Keratinocyte (primary cell): ENCODE data around the gene GLRX5. TPM values are rescaled to one million over a fixed set of nuclear protein-coding genes. Genes with fewer than 3 reads are reported as not detected.

Experiments
- DNase-seq: peaks from one replicate; pipeline ENCODE4 v3.0.0-alpha.2; 2011; ENCODE audit warnings: low read depth, missing footprints, low spot score
- FAIRE-seq: peaks from 2 replicates; lab custom pipeline; 2011; peaks lifted over from hg19 to GRCh38; lab: Jason Lieb, UNC
- H2AFZ ChIP-seq: 2 replicates; pipeline ENCODE4 v1.6.0; 2012; ENCODE audit warnings: low read length, control low read depth, inconsistent platforms; ENCODE audit not compliant: control insufficient read depth
- H3K27ac ChIP-seq: 2 replicates; pipeline ENCODE4 v1.5.1; 2011; ENCODE audit warnings: low read length; ENCODE audit not compliant: control insufficient read depth, insufficient read depth
- H3K27me3 ChIP-seq: 3 replicates; pipeline ENCODE4 v1.6.0; 2011; ENCODE audit warnings: low read length; ENCODE audit not compliant: control insufficient read depth, insufficient read depth; ENCODE audit errors: extremely low read depth
- H3K36me3 ChIP-seq, 2 experiments: 2 replicates in 1 of 2; 3 replicates in 1 of 2; pipeline ENCODE4 v1.5.1; 2011; ENCODE audit warnings: low read length in 2 of 2, mild to moderate bottlenecking in 1 of 2; ENCODE audit not compliant: control insufficient read depth in 2 of 2, insufficient read depth in 2 of 2; ENCODE audit errors: extremely low read depth in 1 of 2
- H3K4me1 ChIP-seq: 3 replicates; pipeline ENCODE4 v1.5.1; 2011; ENCODE audit warnings: low read length; ENCODE audit not compliant: control insufficient read depth, insufficient read depth; ENCODE audit errors: extremely low read depth
- H3K4me2 ChIP-seq: 3 replicates; pipeline ENCODE4 v1.6.0; 2011; ENCODE audit warnings: low read depth, low read length; ENCODE audit not compliant: control insufficient read depth, insufficient read depth; ENCODE audit errors: extremely low read depth
- H3K4me3 ChIP-seq, 3 experiments: fragments of 200-600 bp in 1 of 3; sonication (generic) in 1 of 3; 2 replicates in 2 of 3; 3 replicates in 1 of 3; pipeline ENCODE4 v1.5.1; 2011 to 2016; ENCODE audit warnings: low read length in 3 of 3, mild to moderate bottlenecking in 3 of 3, control low read depth in 2 of 3, inconsistent platforms in 1 of 3, low read depth in 1 of 3, mixed read lengths in 1 of 3, mixed run types in 1 of 3, moderate library complexity in 1 of 3; ENCODE audit not compliant: control insufficient read depth in 2 of 3, insufficient read depth in 2 of 3; ENCODE audit errors: extremely low read depth in 1 of 3
- H3K79me2 ChIP-seq: 2 replicates; pipeline ENCODE4 v1.6.0; 2012; ENCODE audit warnings: low read length; ENCODE audit not compliant: control insufficient read depth, insufficient read depth
- H3K9ac ChIP-seq: 3 replicates; pipeline ENCODE4 v1.6.0; 2011; ENCODE audit warnings: low read length; ENCODE audit not compliant: control insufficient read depth, insufficient read depth; ENCODE audit errors: extremely low read depth
- H3K9me1 ChIP-seq: 3 replicates; pipeline ENCODE4 v1.6.0; 2011; ENCODE audit warnings: low read length; ENCODE audit not compliant: control insufficient read depth, insufficient read depth; ENCODE audit errors: extremely low read depth
- H3K9me3 ChIP-seq: 2 replicates; pipeline ENCODE4 v1.5.1; 2012; ENCODE audit warnings: low read depth, low read length; ENCODE audit not compliant: control insufficient read depth
- H4K20me1 ChIP-seq: 3 replicates; pipeline ENCODE4 v1.6.0; 2011; ENCODE audit warnings: low read length; ENCODE audit not compliant: control insufficient read depth, insufficient read depth; ENCODE audit errors: extremely low read depth
- CTCF ChIP-seq, 3 experiments: IDR thresholded peaks in 1 of 3; conservative IDR thresholded peaks in 1 of 3; optimal IDR thresholded peaks in 1 of 3; 2 replicates in 2 of 3; 3 replicates in 1 of 3; pipeline versions ENCODE3 to v1.5.1; 2011; ENCODE audit warnings: low read length in 3 of 3, mild to moderate bottlenecking in 3 of 3, moderate library complexity in 2 of 3, control low read depth in 1 of 3, inconsistent platforms in 1 of 3; ENCODE audit not compliant: insufficient read depth in 2 of 3; ENCODE audit errors: extremely low read depth in 1 of 3
- EZH2 ChIP-seq: IDR thresholded peaks from one replicate; pipeline ENCODE4 v1.6.1; 2012; ENCODE audit warnings: inconsistent platforms, mild to moderate bottlenecking, low read length, moderate library complexity
- dilution Hi-C: fragments of 300-500 bp; cut with MboI; formaldehyde crosslinking; loops from one replicate; pipeline ENCODE4 v1.7.0; 2020; ENCODE audit warnings: low sequenced_read_pairs; ENCODE audit not compliant: extremely low pct_ligation_motif_present
- polyA plus RNA-seq, 5 experiments: library from polyadenylated mRNA; depleted of rRNA in 3 of 5; stranded (reverse) in 3 of 5; stranded (forward) in 1 of 5; unstranded in 1 of 5; fragments of >200 nt; gene quantifications; 1 replicate in 1 of 5; 2 replicates in 3 of 5; 3 replicates in 1 of 5; pipeline versions ENCODE4 v1.2.1 to v1.2.3, GENCODE V29; 2011 to 2012; ENCODE audit warnings: missing spikeins in 2 of 5, low read depth in 1 of 5, low replicate concordance in 1 of 5

GLRX5 gene
- polyA plus RNA-seq, 1 donor (not counting 4 experiments of a cell fraction or from before 2014, with no cell fraction given): 60.9 TPM

GRCh38 chr14:95493976-95494375, 40.9 kb upstream of the GLRX5 start:
- TF ChIP-seq CTCF (optimal IDR thresholded peaks at IDR 0.05 in 1 of 3, IDR thresholded peaks at IDR 0.05 in 1 of 3, conservative IDR thresholded peaks at IDR 0.05 in 1 of 3; ENCODE audit: extremely low read depth in 1 of 3, insufficient read depth in 2 of 3, low read length in 3 of 3) (no peak), EZH2 (no peak)
- DNase-seq: no peak
- no peaks in the 10 kb centered on the region for H3K36me3 ChIP-seq
- H3K9me1 ChIP-seq: no peaks in the 10 kb centered on the region
- no peaks in the 10 kb centered on the region for H4K20me1 ChIP-seq
- no peak overlapping the region for H3K27ac ChIP-seq
- no peak for FAIRE-seq
- peaks cover 37% of the 10 kb centered on the region for H3K4me1 ChIP-seq
- no peaks in the 10 kb centered on the region for H3K79me2 ChIP-seq
- no peaks in the 10 kb centered on the region for H3K9me3 ChIP-seq
- no peak overlapping the region for H3K9ac ChIP-seq
- no peak overlapping the region for H3K4me3 ChIP-seq
- no peaks in the 10 kb centered on the region for H3K27me3 ChIP-seq
- dilution Hi-C loops: no loop called here
- H3K4me2 ChIP-seq: no peak overlapping the region
- no peak overlapping the region for H2AFZ ChIP-seq

- Histone ChIP-seq H3K9me3 (no peaks in the 10 kb centered on the region), H3K4me1 (peaks cover 33% of the 10 kb centered on the region), H3K36me3 (no peaks in the 10 kb centered on the region), H3K27me3 (no peaks in the 10 kb centered on the region), H3K27ac (no peak overlapping the region), H3K9me1 (no peaks in the 10 kb centered on the region), H3K4me2 (no peak overlapping the region), H2AFZ (no peak overlapping the region), H3K4me3 (no peak overlapping the region), H3K9ac (no peak overlapping the region), H4K20me1 (no peaks in the 10 kb centered on the region), H3K79me2 (no peaks in the 10 kb centered on the region)
- no peak for TF ChIP-seq EZH2
- no peak for TF ChIP-seq CTCF (optimal IDR thresholded peaks at IDR 0.05 in 1 of 3, IDR thresholded peaks at IDR 0.05 in 1 of 3, conservative IDR thresholded peaks at IDR 0.05 in 1 of 3; ENCODE audit: extremely low read depth in 1 of 3, insufficient read depth in 2 of 3, low read length in 3 of 3)
- no peak for FAIRE-seq
- DNase-seq: no peak
- dilution Hi-C loops: no loop called here
Measured at GRCh38 chr14:95494456-95494855, 40.4 kb upstream of the GLRX5 start.
